ENCODE measurements around the gene MRPS27. TPM values are rescaled to one million over a fixed set of nuclear protein-coding genes. Genes with fewer than 3 reads are reported as not detected.

Gene MRPS27
- total and polyA plus RNA-seq, 2 of the 4 experiments (the other 2 are of a cell fraction), result 46.9 to 90.5 TPM

- no peaks in the 10 kb centered on the region for H4K20me1 ChIP-seq (ENCODE audit: insufficient read depth, low read length)
- no peak overlapping the region for H2AK5ac ChIP-seq (ENCODE audit: low read depth, low read length)
- H3K23ac ChIP-seq (ENCODE audit: low read depth, low read length), result no peak overlapping the region
- TF ChIP-seq FOS (IDR thresholded peaks at IDR 0.05; ENCODE audit: low read depth, low read length) (no peak), SMC3 (IDR thresholded peaks at IDR 0.05; ENCODE audit: low read depth, low read length) (no peak), MAFK (IDR thresholded peaks at IDR 0.05; ENCODE audit: low read depth, low read length) (no peak), RAD21 (IDR thresholded peaks at IDR 0.05; ENCODE audit: low read length) (no peak), CHD1 (IDR thresholded peaks at IDR 0.05; ENCODE audit: low read depth, low read length) (no peak), USF2 (IDR thresholded peaks at IDR 0.05; ENCODE audit: low read depth, low read length) (no peak), CTCF (conservative IDR thresholded peaks at IDR 0.05; ENCODE audit: low read depth, low read length) (no peak), POLR2A (IDR thresholded peaks at IDR 0.05; ENCODE audit: low read depth, low read length) (no peak), RFX5 (IDR thresholded peaks at IDR 0.05; ENCODE audit: low read depth, low read length) (no peak), RCOR1 (IDR thresholded peaks at IDR 0.05; ENCODE audit: insufficient replicate concordance, low read length) (no peak), NFE2L2 (IDR thresholded peaks at IDR 0.05; ENCODE audit: low read depth, low read length) (no peak), MAZ (IDR thresholded peaks at IDR 0.05; ENCODE audit: borderline replicate concordance, low read depth, low read length) (no peak), ELK1 (IDR thresholded peaks at IDR 0.05; ENCODE audit: borderline replicate concordance, low read depth, low read length) (no peak), CEBPB (IDR thresholded peaks at IDR 0.05; ENCODE audit: low read depth, low read length) (no peak), MXI1 (IDR thresholded peaks at IDR 0.05; ENCODE audit: borderline replicate concordance, low read depth, low read length) (no peak), BHLHE40 (IDR thresholded peaks at IDR 0.05; ENCODE audit: low read depth, low read length) (no peak)
- H3K9me1 ChIP-seq (ENCODE audit: insufficient read depth, low read length), result peaks cover 8% of the 10 kb centered on the region
- no peak overlapping the region for H3K9ac ChIP-seq (ENCODE audit: low read depth, low read length)
- ATAC-seq (ENCODE audit: low read depth) (no peak), DNase-seq (no peak)
- no peak overlapping the region for H2BK15ac ChIP-seq (ENCODE audit: low read depth, low read length)
- H2AFZ ChIP-seq (replicated peaks; ENCODE audit: low read length, poor library complexity), result no peak overlapping the region
- intact Hi-C loops (cut with micrococcal nuclease) (loop anchor here (10.0 kb wide), 1 partner anchor 141 kb away; no protein-coding TSS in a partner anchor), dilution Hi-C loops (cut with HindIII; ENCODE audit: low sequenced_read_pairs, unreplicated experiment) (no loop called here), in situ Hi-C loops (cut with MboI; ENCODE audit: low sequenced_read_pairs) (no loop called here)
- H3K18ac ChIP-seq (ENCODE audit: low read depth, low read length), result no peak overlapping the region
- peaks cover 27 to 38% of the 10 kb centered on the region in 2 experiments for H3K79me1 ChIP-seq (ENCODE audit: low read depth in 1 of 2, low read length in 2 of 2)
- H3K27me3 ChIP-seq (ENCODE audit: control insufficient read depth, insufficient read depth, low read length), result no peaks in the 10 kb centered on the region
- H3K14ac ChIP-seq (replicated peaks; ENCODE audit: low read depth, low read length), result no peak overlapping the region
- H3K4ac ChIP-seq (ENCODE audit: low read depth, low read length), result no peak overlapping the region
- H3K4me3 ChIP-seq (ENCODE audit: insufficient read depth, low read depth, low read length), result no peak overlapping the region
- peaks cover 4% of the 10 kb centered on the region; the same call in 1 of the 2 replicates for H3K36me3 ChIP-seq (ENCODE audit: control insufficient read depth, insufficient read depth, low read length)
- no peaks in the 10 kb centered on the region for H3K9me3 ChIP-seq (ENCODE audit: control insufficient read depth, insufficient read depth, low read length)
- H3K56ac ChIP-seq (ENCODE audit: extremely low read depth, insufficient read depth, low read length), result no peak overlapping the region
- no peak overlapping the region for H2BK5ac ChIP-seq (ENCODE audit: low read depth, low read length, poor library complexity, severe bottlenecking)
- no peak overlapping the region for H2AK9ac ChIP-seq (replicated peaks; ENCODE audit: low read depth, low read length, poor library complexity)
- peaks cover 2% of the 10 kb centered on the region for H3K4me1 ChIP-seq (ENCODE audit: control insufficient read depth, insufficient read depth, low read length)
- CTCF ChIA-PET, result no interaction called here
- POLR2A ChIA-PET (ENCODE audit: unreplicated experiment), result no interaction called here
- H3K4me2 ChIP-seq (ENCODE audit: low read depth, low read length), result no peak overlapping the region
- WGBS, 2 experiments (ENCODE audit: extremely low coverage in 2 of 2, insufficient read length in 1 of 2), result no CpG with 5 or more reads among the region's 3 CpGs
- H4K91ac ChIP-seq (ENCODE audit: insufficient read depth, low read depth, low read length), result no peak overlapping the region
- H4K5ac ChIP-seq (ENCODE audit: low read depth, low read length), result no peak overlapping the region
- H2BK120ac ChIP-seq (ENCODE audit: low read depth, low read length), result no peak overlapping the region
- no TSS peak for BruUV-seq (replicated peaks)
- H4K8ac ChIP-seq (ENCODE audit: low read depth in 2 of 2, low read length in 2 of 2), result no peak overlapping the region
- no peak overlapping the region for H3K27ac ChIP-seq (ENCODE audit: insufficient read depth, low read length)
- H2BK20ac ChIP-seq (ENCODE audit: low read depth, low read length), result no peak overlapping the region
Measured at GRCh38 chr5:72276219-72276752, 43.8 kb downstream of the MRPS27 start.
